ENCODE results near the gene BSCL2.
"Not testable (repeated sequence)": the region's sequence is repeated elsewhere in the genome, so short reads cannot be mapped to it uniquely, and the experiment has no call there.

BSCL2 gene

GRCh38 chr11:62707277-62707861 is at the start of gene BSCL2, which contains the start of gene GNG3:
Gene BSCL2 (minus strand): TSS chr11:62707424. CDS start chr11:62707195, 229 bp downstream.
Gene GNG3 (plus strand): TSS chr11:62707676. CDS start chr11:62708296, 620 bp downstream.
- no peak for DNase-seq (ENCODE audit: low read depth in 2 of 2)

- no peak for DNase-seq (ENCODE audit: low read depth in 2 of 2)
Measured at GRCh38 chr11:62755086-62755615, 47.9 kb upstream of the BSCL2 start.

- peak; percentile 94 to 97 for DNase-seq (ENCODE audit: low read depth in 2 of 2)
Measured at GRCh38 chr11:62753736-62754603, 46.7 kb upstream of the BSCL2 start, which contains the start of gene ZBTB3. Gene ZBTB3 (minus strand): TSS chr11:62754160. CDS start chr11:62753664, 496 bp downstream.

GRCh38 chr11:62752994-62753735 is 45.9 kb upstream of the BSCL2 start:
- no peak for DNase-seq (ENCODE audit: low read depth in 2 of 2)

- no peak for DNase-seq (ENCODE audit: low read depth in 2 of 2)
Measured at GRCh38 chr11:62752177-62752785, 45.1 kb upstream of the BSCL2 start.

GRCh38 chr11:62749931-62750330 is 42.7 kb upstream of the BSCL2 start:
- DNase-seq (ENCODE audit: low read depth in 2 of 2) = not testable (repeated sequence)

GRCh38 chr11:62747475-62748160 is 40.4 kb upstream of the BSCL2 start:
- DNase-seq (ENCODE audit: low read depth in 2 of 2) = no peak

GRCh38 chr11:62737196-62737595 is 30.0 kb upstream of the BSCL2 start:
- DNase-seq (ENCODE audit: low read depth in 2 of 2) = no peak

- DNase-seq (ENCODE audit: low read depth in 2 of 2) = no peak
Measured at GRCh38 chr11:62732830-62733229, 25.6 kb upstream of the BSCL2 start.

GRCh38 chr11:62730076-62730475 is 22.9 kb upstream of the BSCL2 start:
- DNase-seq (ENCODE audit: low read depth in 2 of 2) = not testable (repeated sequence)

GRCh38 chr11:62728171-62728988 is 21.2 kb upstream of the BSCL2 start, which contains the start of gene TTC9C:
Gene TTC9C (plus strand): TSS chr11:62728486. CDS start chr11:62728849, 363 bp downstream.
- peak; percentile 73 to 79 for DNase-seq (ENCODE audit: low read depth in 2 of 2)

- peak; percentile 78 to 80 for DNase-seq (ENCODE audit: low read depth in 2 of 2)
Measured at GRCh38 chr11:62727872-62728170, 20.6 kb upstream of the BSCL2 start.

- peak; percentile 97 to 98 for DNase-seq (ENCODE audit: low read depth in 2 of 2)
Measured at GRCh38 chr11:62727165-62727871, 20.1 kb upstream of the BSCL2 start, which contains the start of gene HNRNPUL2. Gene HNRNPUL2 (minus strand): TSS chr11:62727457. CDS start chr11:62727156, 301 bp downstream.

- no peak for DNase-seq (ENCODE audit: low read depth in 2 of 2)
Measured at GRCh38 chr11:62726915-62727164, 19.6 kb upstream of the BSCL2 start.

- no peak for DNase-seq (ENCODE audit: low read depth in 2 of 2)
Measured at GRCh38 chr11:62726156-62726914, 19.1 kb upstream of the BSCL2 start.

- DNase-seq (ENCODE audit: low read depth in 2 of 2) = no peak
Measured at GRCh38 chr11:62725646-62726045, 18.4 kb upstream of the BSCL2 start.

- DNase-seq (ENCODE audit: low read depth in 2 of 2) = no peak
Measured at GRCh38 chr11:62724171-62724570, 16.9 kb upstream of the BSCL2 start.

- DNase-seq (ENCODE audit: low read depth in 2 of 2) = no peak
Measured at GRCh38 chr11:62721994-62722393, 14.8 kb upstream of the BSCL2 start.
